GM19463 (cell line): ENCODE data around the gene PSME3IP1.

Experiments used
- ATAC-seq: cut with Tn5 transposase; IDR thresholded peaks from one replicate; pipeline ENCODE4 v1.9.1; 2021; ENCODE audit warnings: mild to moderate bottlenecking, moderate library complexity; ENCODE audit not compliant: unreplicated experiment

The PSME3IP1 gene

GRCh38 chr16:57104706-57105105, 81.1 kb downstream of the PSME3IP1 start:
- ATAC-seq = no peak

- no peak for ATAC-seq
Measured at GRCh38 chr16:57102888-57103851, 82.7 kb downstream of the PSME3IP1 start.
